Breast epithelium (tissue), 3 donors: ENCODE data around the gene SPPL2B.

Source experiments
- POLR2A ChIP-seq: fragments of 450-650 bp; IDR thresholded peaks from one replicate; pipeline ENCODE4 v1.6.1; 2016; ENCODE audit warnings: antibody characterized with exemption, mild to moderate bottlenecking, moderate library complexity
- TF ChIP-seq, protein P1 (sequence below), 3 donors: fragments of 450-650 bp; IDR thresholded peaks; one replicate each; pipeline ENCODE4 v1.5.1; 2016 to 2017; ENCODE audit warnings: antibody characterized with exemption in 3 of 3, mild to moderate bottlenecking in 3 of 3, moderate library complexity in 3 of 3

DNA sequence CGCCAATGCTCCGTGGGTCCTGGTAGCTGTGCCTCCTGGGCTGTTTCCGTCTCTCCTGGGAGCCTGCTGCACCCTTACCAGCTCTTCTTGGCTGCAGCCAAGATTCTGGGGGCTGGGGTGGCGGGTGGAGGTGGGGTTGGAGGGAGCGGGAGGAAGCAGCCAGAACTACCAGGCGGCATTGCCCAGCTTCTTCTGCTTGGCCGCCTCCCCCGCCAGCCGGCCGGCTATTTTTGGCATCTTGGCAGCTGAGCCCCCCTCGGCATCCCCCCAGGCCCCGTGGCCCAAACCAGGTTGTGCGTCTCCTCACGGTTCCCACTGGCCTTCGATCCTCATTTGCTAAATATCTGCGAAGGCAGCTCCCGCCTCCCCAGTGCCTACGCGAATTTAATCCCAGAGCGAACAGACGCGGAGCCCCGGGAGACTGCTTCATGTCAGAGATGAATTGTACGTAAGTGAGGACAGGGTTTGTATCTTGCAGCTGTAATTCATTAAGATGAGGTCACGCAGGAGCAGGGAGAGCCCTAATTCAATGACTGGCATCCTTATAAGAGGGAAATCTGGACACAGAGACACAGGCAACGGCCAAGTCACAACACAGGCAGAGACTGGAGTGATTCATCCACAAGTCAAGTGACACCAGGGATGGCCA, 33.7 kb upstream of the SPPL2B start:
- no peak for TF ChIP-seq POLR2A
- TF ChIP-seq, protein P1, sequence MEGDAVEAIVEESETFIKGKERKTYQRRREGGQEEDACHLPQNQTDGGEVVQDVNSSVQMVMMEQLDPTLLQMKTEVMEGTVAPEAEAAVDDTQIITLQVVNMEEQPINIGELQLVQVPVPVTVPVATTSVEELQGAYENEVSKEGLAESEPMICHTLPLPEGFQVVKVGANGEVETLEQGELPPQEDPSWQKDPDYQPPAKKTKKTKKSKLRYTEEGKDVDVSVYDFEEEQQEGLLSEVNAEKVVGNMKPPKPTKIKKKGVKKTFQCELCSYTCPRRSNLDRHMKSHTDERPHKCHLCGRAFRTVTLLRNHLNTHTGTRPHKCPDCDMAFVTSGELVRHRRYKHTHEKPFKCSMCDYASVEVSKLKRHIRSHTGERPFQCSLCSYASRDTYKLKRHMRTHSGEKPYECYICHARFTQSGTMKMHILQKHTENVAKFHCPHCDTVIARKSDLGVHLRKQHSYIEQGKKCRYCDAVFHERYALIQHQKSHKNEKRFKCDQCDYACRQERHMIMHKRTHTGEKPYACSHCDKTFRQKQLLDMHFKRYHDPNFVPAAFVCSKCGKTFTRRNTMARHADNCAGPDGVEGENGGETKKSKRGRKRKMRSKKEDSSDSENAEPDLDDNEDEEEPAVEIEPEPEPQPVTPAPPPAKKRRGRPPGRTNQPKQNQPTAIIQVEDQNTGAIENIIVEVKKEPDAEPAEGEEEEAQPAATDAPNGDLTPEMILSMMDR (IDR thresholded peaks at IDR 0.05): no peak
